K562 (cell line): ENCODE data around the gene KCNC3. TPM values are rescaled to one million over a fixed set of nuclear protein-coding genes. Genes with fewer than 3 reads are reported as not detected.

Experiments
- CHD2 ChIP-seq: IDR thresholded peaks from 2 replicates; pipeline ENCODE4 v1.6.1; 2011; ENCODE audit warnings: low read depth, low read length
- DPF2 ChIP-seq: fragments of 450-650 bp; IDR thresholded peaks from 2 replicates; pipeline ENCODE4 v1.6.1; 2016
- HNRNPUL1 ChIP-seq: fragments of 200-400 bp; formaldehyde crosslinking; IDR thresholded peaks from 2 replicates; pipeline ENCODE4 v1.6.1; 2017; ENCODE audit warnings: low read length
- KAT2B ChIP-seq: IDR thresholded peaks from one replicate; pipeline ENCODE4 v1.6.1; 2012; ENCODE audit warnings: low read depth, mild to moderate bottlenecking, control low read depth, inconsistent platforms, low read length, moderate library complexity
- MYC ChIP-seq, 2 experiments: fragments of 250-450 bp in 1 of 2; sonication (Bioruptor Pico) in 1 of 2; IDR thresholded peaks; 2 replicates each; pipeline versions ENCODE4 v1.5.1 to v1.6.1; 2012 to 2021; ENCODE audit warnings: low read depth in 2 of 2, borderline replicate concordance in 1 of 2, improper control_type of control experiment in 1 of 2, low read length in 1 of 2, mild to moderate bottlenecking in 1 of 2, moderate library complexity in 1 of 2
- PRDM10 ChIP-seq: fragments of 450-650 bp; IDR thresholded peaks from 2 replicates; pipeline ENCODE4 v1.6.1; 2018; ENCODE audit not compliant: partially characterized antibody
- PREB ChIP-seq: sonication (generic); formaldehyde crosslinking; IDR thresholded peaks from 2 replicates; pipeline ENCODE4 v1.8.1; 2023; ENCODE audit warnings: mild to moderate bottlenecking, missing genetic modification reagents
- RAD21 ChIP-seq, 2 experiments: fragments of 250-450 bp in 1 of 2; fragments of 450-650 bp in 1 of 2; sonication (Bioruptor Pico) in 1 of 2; formaldehyde crosslinking in 1 of 2; IDR thresholded peaks in 1 of 2; conservative IDR thresholded peaks in 1 of 2; 2 replicates each; pipeline versions ENCODE4 v1.4.0 to v1.8.0; 2020 to 2022; ENCODE audit warnings: mild to moderate bottlenecking in 2 of 2, moderate library complexity in 1 of 2
- RAD51 ChIP-seq: fragments of 450-650 bp; IDR thresholded peaks from 2 replicates; pipeline ENCODE4 v1.7.1; 2016; ENCODE audit warnings: low read depth, mild to moderate bottlenecking, borderline replicate concordance
- SRSF1 ChIP-seq: fragments of 200-400 bp; formaldehyde crosslinking; IDR thresholded peaks from 2 replicates; pipeline ENCODE4 v1.6.1; 2017; ENCODE audit warnings: mild to moderate bottlenecking, low read depth, low read length, moderate library complexity
- SRSF7 ChIP-seq: fragments of 200-400 bp; formaldehyde crosslinking; optimal IDR thresholded peaks from 2 replicates; pipeline ENCODE3; 2017; ENCODE audit warnings: mild to moderate bottlenecking, low read depth, low read length
- TAF9B ChIP-seq: fragments of 450-650 bp; IDR thresholded peaks from 2 replicates; pipeline ENCODE4 v1.6.1; 2018; ENCODE audit warnings: mild to moderate bottlenecking; ENCODE audit not compliant: partially characterized antibody
- TRIM24 ChIP-seq, 2 experiments: fragments of 450-650 bp; IDR thresholded peaks; 2 replicates each; pipeline ENCODE4 v1.6.1; 2016
- ZNF384 ChIP-seq: IDR thresholded peaks from 2 replicates; pipeline ENCODE4 v1.6.1; 2012; ENCODE audit warnings: low read depth, low read length, improper control_type of control experiment
- ZNF76 ChIP-seq: fragments of 250-450 bp; sonication (Bioruptor Pico); IDR thresholded peaks from 2 replicates; pipeline ENCODE4 v1.4.0; 2020; ENCODE audit warnings: mild to moderate bottlenecking, moderate library complexity, borderline replicate concordance
- polyA plus RNA-seq, 8 experiments: library from polyadenylated mRNA; depleted of rRNA in 4 of 8; stranded (reverse) in 5 of 8; unstranded in 3 of 8; fragments of >200 nt; fragmentation: Nextera tagmentation in 2 of 8; fragmentation: Illumina TruSeq in 1 of 8; extraction: Ambion mirVana in 2 of 8; extraction: Trizol in 1 of 8; gene quantifications; 2 replicates each; pipeline versions ENCODE4 v1.2.1 to v1.2.3, GENCODE V29; 2011 to 2014; ENCODE audit warnings: inconsistent platforms in 1 of 8, missing spikeins in 1 of 8
- total RNA-seq, 7 experiments: library from RNA; depleted of rRNA in 6 of 7; stranded (reverse); fragments of >200 nt in 6 of 7; fragmentation: Illumina TruSeq in 2 of 7; extraction: Trizol in 2 of 7; gene quantifications; 2 replicates each; pipeline versions ENCODE4 v1.2.1 to v1.2.3, GENCODE V29; 2011 to 2021; ENCODE audit warnings: low replicate concordance in 1 of 7
- TF ChIP-seq, protein P1 (sequence below): fragments of 250-450 bp; sonication (Bioruptor Pico); IDR thresholded peaks from 2 replicates; pipeline ENCODE4 v1.4.0; 2020; ENCODE audit warnings: mild to moderate bottlenecking
- TF ChIP-seq, protein P2 (sequence below), 2 experiments: fragments of 150-350 bp in 1 of 2; IDR thresholded peaks; 2 replicates each; pipeline ENCODE4 v1.6.1; 2012 to 2016; ENCODE audit warnings: low read depth in 2 of 2, low read length in 2 of 2, mild to moderate bottlenecking in 1 of 2, moderate library complexity in 1 of 2

KCNC3 gene
- total and polyA plus RNA-seq, 9 of the 15 experiments (the other 6 are each of a cell fraction or from before 2014, with no cell fraction given), result 0.03 to 26.2 (median 2.0) TPM

DNA sequence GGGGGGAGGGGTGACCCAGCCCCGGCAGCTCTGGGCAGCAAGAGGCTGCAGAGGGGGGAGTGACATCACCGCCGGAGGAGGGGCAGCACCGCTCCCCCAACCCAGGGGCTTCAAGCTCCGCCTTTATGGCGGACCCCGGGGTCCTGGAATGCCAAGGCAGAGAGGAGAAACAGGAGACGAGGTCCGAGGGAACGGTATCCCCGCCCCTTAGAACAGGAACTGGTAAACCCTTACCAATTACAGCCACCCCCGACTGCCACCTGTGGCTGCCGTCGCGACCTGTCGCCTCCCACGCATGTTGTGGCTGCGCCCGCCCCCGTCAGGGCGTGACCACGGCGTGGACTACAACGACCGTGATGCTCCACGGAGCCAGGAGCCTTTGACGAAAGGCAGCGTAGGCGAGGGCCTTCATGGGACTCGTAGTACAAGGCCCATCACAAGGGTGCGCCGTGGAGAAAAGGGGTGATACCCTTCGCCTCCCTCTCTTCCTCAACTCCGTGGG lies 4.1 kb upstream of the KCNC3 start (continued):
- TF ChIP-seq, protein P1, sequence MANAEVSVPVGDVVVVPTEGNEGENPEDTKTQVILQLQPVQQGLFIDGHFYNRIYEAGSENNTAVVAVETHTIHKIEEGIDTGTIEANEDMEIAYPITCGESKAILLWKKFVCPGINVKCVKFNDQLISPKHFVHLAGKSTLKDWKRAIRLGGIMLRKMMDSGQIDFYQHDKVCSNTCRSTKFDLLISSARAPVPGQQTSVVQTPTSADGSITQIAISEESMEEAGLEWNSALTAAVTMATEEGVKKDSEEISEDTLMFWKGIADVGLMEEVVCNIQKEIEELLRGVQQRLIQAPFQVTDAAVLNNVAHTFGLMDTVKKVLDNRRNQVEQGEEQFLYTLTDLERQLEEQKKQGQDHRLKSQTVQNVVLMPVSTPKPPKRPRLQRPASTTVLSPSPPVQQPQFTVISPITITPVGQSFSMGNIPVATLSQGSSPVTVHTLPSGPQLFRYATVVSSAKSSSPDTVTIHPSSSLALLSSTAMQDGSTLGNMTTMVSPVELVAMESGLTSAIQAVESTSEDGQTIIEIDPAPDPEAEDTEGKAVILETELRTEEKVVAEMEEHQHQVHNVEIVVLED (CRISPR knock-in tag), result peak; percentile 54; the same call in 1 of the 2 replicates
- no peak for TF ChIP-seq RAD51
- TF ChIP-seq KAT2B, result no peak
- no peak for TF ChIP-seq SRSF1
- no peak for TF ChIP-seq HNRNPUL1
- TF ChIP-seq SRSF7, result no peak
- TF ChIP-seq PRDM10, result peak; percentile 27
- no peak; a peak in 1 of 4 replicates for TF ChIP-seq TRIM24 (IDR thresholded peaks at IDR 0.05)
- TF ChIP-seq, protein P2, sequence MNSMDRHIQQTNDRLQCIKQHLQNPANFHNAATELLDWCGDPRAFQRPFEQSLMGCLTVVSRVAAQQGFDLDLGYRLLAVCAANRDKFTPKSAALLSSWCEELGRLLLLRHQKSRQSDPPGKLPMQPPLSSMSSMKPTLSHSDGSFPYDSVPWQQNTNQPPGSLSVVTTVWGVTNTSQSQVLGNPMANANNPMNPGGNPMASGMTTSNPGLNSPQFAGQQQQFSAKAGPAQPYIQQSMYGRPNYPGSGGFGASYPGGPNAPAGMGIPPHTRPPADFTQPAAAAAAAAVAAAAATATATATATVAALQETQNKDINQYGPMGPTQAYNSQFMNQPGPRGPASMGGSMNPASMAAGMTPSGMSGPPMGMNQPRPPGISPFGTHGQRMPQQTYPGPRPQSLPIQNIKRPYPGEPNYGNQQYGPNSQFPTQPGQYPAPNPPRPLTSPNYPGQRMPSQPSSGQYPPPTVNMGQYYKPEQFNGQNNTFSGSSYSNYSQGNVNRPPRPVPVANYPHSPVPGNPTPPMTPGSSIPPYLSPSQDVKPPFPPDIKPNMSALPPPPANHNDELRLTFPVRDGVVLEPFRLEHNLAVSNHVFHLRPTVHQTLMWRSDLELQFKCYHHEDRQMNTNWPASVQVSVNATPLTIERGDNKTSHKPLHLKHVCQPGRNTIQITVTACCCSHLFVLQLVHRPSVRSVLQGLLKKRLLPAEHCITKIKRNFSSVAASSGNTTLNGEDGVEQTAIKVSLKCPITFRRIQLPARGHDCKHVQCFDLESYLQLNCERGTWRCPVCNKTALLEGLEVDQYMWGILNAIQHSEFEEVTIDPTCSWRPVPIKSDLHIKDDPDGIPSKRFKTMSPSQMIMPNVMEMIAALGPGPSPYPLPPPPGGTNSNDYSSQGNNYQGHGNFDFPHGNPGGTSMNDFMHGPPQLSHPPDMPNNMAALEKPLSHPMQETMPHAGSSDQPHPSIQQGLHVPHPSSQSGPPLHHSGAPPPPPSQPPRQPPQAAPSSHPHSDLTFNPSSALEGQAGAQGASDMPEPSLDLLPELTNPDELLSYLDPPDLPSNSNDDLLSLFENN (IDR thresholded peaks at IDR 0.05; ENCODE audit: low read depth in 2 of 2, low read length in 2 of 2), result no peak
- TF ChIP-seq ZNF384, result no peak
- TF ChIP-seq CHD2, result 0 out of 2 replicates have a peak, but pooled peaks have one; percentile 13
- TF ChIP-seq RAD21 (CRISPR knock-in tag; conservative IDR thresholded peaks at IDR 0.05 in 1 of 2, IDR thresholded peaks at IDR 0.05 in 1 of 2), result no peak
- peak; percentile 50 for TF ChIP-seq DPF2
- TF ChIP-seq PREB (CRISPR knock-in tag), result no peak
- no peak; the same call in 1 of the 2 replicates for TF ChIP-seq MYC (IDR thresholded peaks at IDR 0.05; ENCODE audit: low read depth, low read length)
- TF ChIP-seq MYC (CRISPR knock-in tag; IDR thresholded peaks at IDR 0.05; ENCODE audit: borderline replicate concordance, low read depth), result no peak
- TF ChIP-seq ZNF76 (CRISPR knock-in tag), result no peak
- no peak for TF ChIP-seq TAF9B
